OCI-LY7 (cell line): ENCODE data around the gene COL5A1. TPM values are rescaled to one million over a fixed set of nuclear protein-coding genes. Genes with fewer than 3 reads are reported as not detected.

ENCODE experiments used
- BruUV-seq: library from RNA; stranded (reverse); fragments of 400-500 nt; replicated peaks from 2 replicates; lab custom pipeline; 2021; lab: Mats Ljungman, UMichigan
- CTCF ChIA-PET: fragments of 300-600 bp; sonication (Branson Sonifier 250); formaldehyde crosslinking; loops from one replicate; lab custom pipeline; 2022; ENCODE audit warnings: antibody characterized with exemption; ENCODE audit not compliant: unreplicated experiment; lab: Charles Lee
- POLR2A ChIA-PET: fragments of 300-600 bp; sonication (Branson Sonifier 250); formaldehyde crosslinking; loops from one replicate; lab custom pipeline; 2022; ENCODE audit warnings: antibody characterized with exemption; lab: Charles Lee
- DNase-seq: peaks from one replicate; pipeline ENCODE4 v3.0.0-alpha.2; 2015; ENCODE audit warnings: low spot score
- H2AFZ ChIP-seq: fragments of 200-600 bp; sonication (generic), shearing (Covaris generic); 2 replicates; pipeline ENCODE4 v1.6.1; 2014; ENCODE audit warnings: mild to moderate bottlenecking, antibody characterized with exemption, low read length, moderate library complexity
- H3K27ac ChIP-seq: fragments of 200-600 bp; sonication (generic); 2 replicates; pipeline ENCODE4 v1.5.1; 2014; ENCODE audit warnings: mixed run types, low read depth, mild to moderate bottlenecking, moderate library complexity, low read length, inconsistent platforms; ENCODE audit not compliant: poor library complexity, severe bottlenecking
- H3K36me3 ChIP-seq: fragments of 200-600 bp; sonication (generic); 2 replicates; pipeline ENCODE4 v1.6.1; 2014; ENCODE audit warnings: mild to moderate bottlenecking, antibody characterized with exemption, low read length, moderate library complexity, mixed read lengths; ENCODE audit not compliant: insufficient read depth
- H3K4me1 ChIP-seq: fragments of 200-600 bp; sonication (generic); 2 replicates; pipeline ENCODE4 v1.5.1; 2014; ENCODE audit warnings: mild to moderate bottlenecking, low read length; ENCODE audit not compliant: insufficient read depth, poor library complexity, severe bottlenecking
- H3K4me2 ChIP-seq: fragments of 200-600 bp; sonication (generic); 2 replicates; pipeline ENCODE4 v1.6.1; 2014; ENCODE audit warnings: mild to moderate bottlenecking, low read length
- H3K4me3 ChIP-seq: fragments of 200-600 bp; sonication (generic); 2 replicates; pipeline ENCODE4 v1.5.1; 2014; ENCODE audit warnings: mild to moderate bottlenecking, low read depth, low read length; ENCODE audit not compliant: poor library complexity, severe bottlenecking
- H3K79me2 ChIP-seq: fragments of 200-600 bp; sonication (generic); 2 replicates; pipeline ENCODE4 v1.6.1; 2016; ENCODE audit warnings: low read depth, mild to moderate bottlenecking, low read length, moderate library complexity, mixed read lengths; ENCODE audit not compliant: insufficient read depth
- H3K9me2 ChIP-seq: fragments of 200-600 bp; sonication (generic); 2 replicates; pipeline ENCODE4 v1.6.1; 2016; ENCODE audit warnings: mild to moderate bottlenecking, low read length, mixed read lengths; ENCODE audit not compliant: insufficient read depth
- H3K9me3 ChIP-seq: fragments of 200-600 bp; sonication (generic); 2 replicates; pipeline ENCODE4 v1.6.1; 2014; ENCODE audit warnings: mild to moderate bottlenecking, mixed run types, low read length, mixed read lengths
- H4K20me1 ChIP-seq: fragments of 200-600 bp; sonication (generic); 2 replicates; pipeline ENCODE4 v1.6.1; 2014; ENCODE audit warnings: mild to moderate bottlenecking, antibody characterized with exemption, low read length, moderate library complexity, mixed read lengths; ENCODE audit not compliant: insufficient read depth
- EZH2phosphoT487 ChIP-seq: fragments of 200-600 bp; sonication (generic); IDR thresholded peaks from 2 replicates; pipeline ENCODE4 v1.6.1; 2018; ENCODE audit warnings: low read depth, borderline replicate concordance, mild to moderate bottlenecking, mixed run types, antibody characterized with exemption, low read length, moderate library complexity, mixed read lengths
- intact Hi-C: fragments of 100-400 bp; cut with micrococcal nuclease; formaldehyde crosslinking; loops from one replicate; pipeline ENCODE4 v1.10.0; 2022; ENCODE audit not compliant: unreplicated experiment
- total RNA-seq, 2 experiments: library from RNA; depleted of rRNA in 1 of 2; stranded (reverse); fragments of >200 nt in 1 of 2; shearing (Covaris generic) in 1 of 2; gene quantifications; 2 replicates each; pipeline ENCODE4 v1.2.3, GENCODE V29; 2014 to 2022
- TF ChIP-seq, protein P1 (sequence below): fragments of 200-600 bp; sonication (generic); conservative IDR thresholded peaks from 2 replicates; pipeline ENCODE4 v1.5.1; 2014; ENCODE audit warnings: mild to moderate bottlenecking, antibody characterized with exemption, low read length, moderate library complexity, mixed read lengths

COL5A1 gene
- total RNA-seq, 2 experiments from 2014 or later = 12.2 to 28.6 TPM

DNA sequence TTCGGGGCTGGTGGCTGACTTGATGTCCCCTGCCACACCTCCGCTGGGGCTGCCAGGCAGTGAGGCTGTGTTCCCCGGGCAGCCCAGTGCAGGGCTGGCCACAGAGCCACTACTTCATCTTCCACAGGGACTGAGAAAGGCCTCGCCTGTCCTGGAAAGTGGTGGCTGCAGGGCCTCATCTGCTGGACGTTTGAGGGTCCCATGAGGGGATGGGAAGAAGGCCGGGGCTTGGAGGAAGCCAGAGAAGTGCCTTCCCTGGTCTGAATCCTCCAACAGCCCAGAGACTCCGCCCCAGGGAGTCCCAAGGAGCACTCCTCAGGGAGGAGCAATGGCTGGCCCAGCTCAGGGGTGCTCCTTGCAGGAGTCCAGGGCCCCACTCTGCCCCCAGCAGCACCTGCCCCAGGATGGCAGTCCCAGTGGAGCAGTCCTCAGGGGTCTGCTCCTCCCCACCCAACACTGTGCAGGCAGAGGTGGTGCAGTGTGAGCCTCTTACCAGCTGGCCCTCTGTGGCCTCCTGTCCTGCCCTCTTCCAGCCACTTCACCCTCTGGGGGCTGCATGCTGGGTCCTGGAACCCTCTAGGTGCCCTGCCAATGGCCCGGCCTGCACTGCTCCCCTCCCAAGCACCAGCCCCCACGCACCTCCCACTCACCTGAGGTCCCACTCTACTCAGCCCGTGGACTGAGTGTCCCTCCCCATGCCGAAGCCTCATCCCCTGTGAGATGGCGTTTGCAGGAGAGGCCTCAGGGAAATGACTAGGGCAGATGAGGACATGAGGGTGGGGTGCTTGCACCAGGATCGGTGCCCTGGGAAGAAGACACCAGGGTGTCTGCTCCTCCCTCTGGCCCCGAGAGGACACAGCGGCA lies 47.3 kb upstream of the COL5A1 start:
- intact Hi-C loops = no loop called here
- Histone ChIP-seq H3K79me2 (no peaks in the 10 kb centered on the region), H3K9me2 (no peaks in the 10 kb centered on the region), H3K36me3 (no peaks in the 10 kb centered on the region), H3K4me2 (no peak overlapping the region), H3K4me3 (no peak overlapping the region), H4K20me1 (no peaks in the 10 kb centered on the region), H3K4me1 (no peaks in the 10 kb centered on the region), H3K27ac (no peak overlapping the region), H3K9me3 (no peaks in the 10 kb centered on the region), H2AFZ (no peak overlapping the region)
- ChIA-PET CTCF (no interaction called here), POLR2A (no interaction called here)
- BruUV-seq = no TSS peak
- no peak for DNase-seq
- TF ChIP-seq, protein P1, sequence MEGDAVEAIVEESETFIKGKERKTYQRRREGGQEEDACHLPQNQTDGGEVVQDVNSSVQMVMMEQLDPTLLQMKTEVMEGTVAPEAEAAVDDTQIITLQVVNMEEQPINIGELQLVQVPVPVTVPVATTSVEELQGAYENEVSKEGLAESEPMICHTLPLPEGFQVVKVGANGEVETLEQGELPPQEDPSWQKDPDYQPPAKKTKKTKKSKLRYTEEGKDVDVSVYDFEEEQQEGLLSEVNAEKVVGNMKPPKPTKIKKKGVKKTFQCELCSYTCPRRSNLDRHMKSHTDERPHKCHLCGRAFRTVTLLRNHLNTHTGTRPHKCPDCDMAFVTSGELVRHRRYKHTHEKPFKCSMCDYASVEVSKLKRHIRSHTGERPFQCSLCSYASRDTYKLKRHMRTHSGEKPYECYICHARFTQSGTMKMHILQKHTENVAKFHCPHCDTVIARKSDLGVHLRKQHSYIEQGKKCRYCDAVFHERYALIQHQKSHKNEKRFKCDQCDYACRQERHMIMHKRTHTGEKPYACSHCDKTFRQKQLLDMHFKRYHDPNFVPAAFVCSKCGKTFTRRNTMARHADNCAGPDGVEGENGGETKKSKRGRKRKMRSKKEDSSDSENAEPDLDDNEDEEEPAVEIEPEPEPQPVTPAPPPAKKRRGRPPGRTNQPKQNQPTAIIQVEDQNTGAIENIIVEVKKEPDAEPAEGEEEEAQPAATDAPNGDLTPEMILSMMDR = no peak
- no peak for TF ChIP-seq EZH2phosphoT487

DNA sequence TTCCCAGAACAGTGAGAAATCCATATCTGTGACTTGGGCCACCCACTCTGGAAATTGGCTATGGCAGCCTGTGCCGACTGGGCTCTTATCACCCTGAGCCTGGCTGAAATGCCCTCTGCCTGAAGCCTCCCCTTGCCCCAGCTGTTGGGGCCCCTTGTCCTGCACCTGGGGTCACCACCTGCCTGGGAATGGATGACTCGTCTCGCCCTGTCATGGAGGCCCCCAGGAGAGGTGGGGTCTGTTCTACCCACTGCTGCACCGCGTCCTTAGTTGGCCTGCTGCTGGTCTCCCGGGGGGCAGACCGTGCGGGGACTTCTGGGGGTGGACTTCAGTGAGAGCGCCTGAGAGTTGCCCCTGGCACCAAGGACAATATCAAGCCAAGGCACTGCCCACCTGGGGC lies 46.6 kb upstream of the COL5A1 start:
- ChIA-PET CTCF (no interaction called here), POLR2A (no interaction called here)
- no peaks in the 10 kb centered on the region for H3K9me2 ChIP-seq
- H3K9me3 ChIP-seq = no peaks in the 10 kb centered on the region
- H3K27ac ChIP-seq = no peak overlapping the region
- TF ChIP-seq, protein P1 = no peak
- no peak for TF ChIP-seq EZH2phosphoT487
- no peaks in the 10 kb centered on the region for H3K79me2 ChIP-seq
- BruUV-seq = no TSS peak
- H3K4me1 ChIP-seq = no peaks in the 10 kb centered on the region
- DNase-seq = no peak
- no peaks in the 10 kb centered on the region for H4K20me1 ChIP-seq
- H3K4me3 ChIP-seq = no peak overlapping the region
- H3K36me3 ChIP-seq = no peaks in the 10 kb centered on the region
- intact Hi-C loops = no loop called here
- no peak overlapping the region for H3K4me2 ChIP-seq
- H2AFZ ChIP-seq = no peak overlapping the region
